ENCODE results near the gene CBX8. TPM values are rescaled to one million over a fixed set of nuclear protein-coding genes. Genes with fewer than 3 reads are reported as not detected.

Gene CBX8
- total and polyA plus RNA-seq, 2 of the 13 experiments (the other 11 are each of a cell fraction or from before 2014, with no cell fraction given), result 0.34 to 12.6 TPM

DNA sequence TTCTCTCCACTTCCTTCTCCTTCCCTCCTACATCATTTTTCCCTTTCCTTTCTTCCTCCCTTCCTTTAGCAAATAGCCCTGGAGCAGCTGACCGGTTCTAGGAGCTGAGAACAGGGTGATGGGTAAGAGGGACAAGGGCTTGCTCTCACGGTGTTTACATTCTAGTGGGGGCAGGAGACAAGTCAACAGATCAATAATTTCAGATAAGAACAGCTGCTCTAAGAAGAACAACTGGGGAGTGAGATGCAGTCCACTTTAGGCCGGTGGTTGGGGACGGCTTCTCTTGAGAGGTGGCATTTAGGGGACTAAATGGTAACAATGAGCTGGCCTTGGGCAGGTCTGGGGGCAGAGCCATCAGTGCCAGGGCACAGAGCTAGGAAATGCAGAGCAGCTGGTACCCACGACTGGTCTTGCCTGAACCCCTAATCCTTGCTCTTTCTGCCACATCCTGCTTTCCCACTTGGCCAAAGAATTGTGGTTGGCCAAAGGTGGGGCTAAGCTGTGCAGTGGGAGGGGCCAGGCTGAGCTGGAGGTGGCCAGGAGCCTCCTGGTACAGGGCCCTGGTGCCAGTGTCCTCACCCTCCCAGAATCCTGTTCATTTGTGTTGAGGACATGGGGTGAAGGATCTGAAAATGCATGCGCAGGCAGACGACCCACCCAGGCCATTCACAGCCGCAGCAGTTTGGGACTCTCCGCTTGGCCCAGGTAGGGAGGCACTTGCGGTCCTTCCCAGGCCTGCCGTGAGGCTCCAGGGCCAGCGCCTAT lies 24.6 kb upstream of the CBX8 start (continued):
- TF ChIP-seq DNMT1 (CRISPR knock-in tag; IDR thresholded peaks at IDR 0.05) (no peak), NONO (IDR thresholded peaks at IDR 0.05) (no peak), NONO (CRISPR knock-in tag; conservative IDR thresholded peaks at IDR 0.05) (peak; percentile 65), ZNF556 (CRISPR knock-in tag; IDR thresholded peaks at IDR 0.05; ENCODE audit: borderline replicate concordance) (no peak; the same call in 1 of the 2 replicates), ZNF383 (CRISPR knock-in tag; IDR thresholded peaks at IDR 0.05; ENCODE audit: borderline replicate concordance) (no peak; the same call in 1 of the 2 replicates), SP5 (CRISPR knock-in tag; IDR thresholded peaks at IDR 0.05; ENCODE audit: borderline replicate concordance, low read depth) (no peak; the same call in 1 of the 2 replicates), RFX5 (IDR thresholded peaks at IDR 0.05; ENCODE audit: low read depth, low read length) (no peak), HMG20A (CRISPR knock-in tag; IDR thresholded peaks at IDR 0.05; ENCODE audit: borderline replicate concordance) (peak; percentile 90), ZNF598 (CRISPR knock-in tag; IDR thresholded peaks at IDR 0.05; ENCODE audit: borderline replicate concordance) (no peak), HHEX (CRISPR knock-in tag; IDR thresholded peaks at IDR 0.05) (peak; percentile 74), HOXA9 (CRISPR knock-in tag; IDR thresholded peaks at IDR 0.05; ENCODE audit: borderline replicate concordance) (no peak), DPF2 (CRISPR knock-in tag; IDR thresholded peaks at IDR 0.05; ENCODE audit: borderline replicate concordance, low read depth) (peak; percentile 98), BHLHE40 (IDR thresholded peaks at IDR 0.05; ENCODE audit: low read length) (no peak), RBAK (CRISPR knock-in tag; IDR thresholded peaks at IDR 0.05) (no peak), CBX2 (IDR thresholded peaks at IDR 0.05; ENCODE audit: low read depth, low read length) (no peak), CBX2 (CRISPR knock-in tag; IDR thresholded peaks at IDR 0.05; ENCODE audit: low read depth) (no peak), ZNF644 (CRISPR knock-in tag; IDR thresholded peaks at IDR 0.05; ENCODE audit: low read depth) (peak; percentile 54; the same call in 1 of the 2 replicates), NFE2 (CRISPR knock-in tag; IDR thresholded peaks at IDR 0.05) (no peak), TEAD2 (CRISPR knock-in tag; IDR thresholded peaks at IDR 0.05) (no peak), NFIC (IDR thresholded peaks at IDR 0.05; ENCODE audit: low read length) (peak; percentile 87)
- TF ChIP-seq, protein P1, sequence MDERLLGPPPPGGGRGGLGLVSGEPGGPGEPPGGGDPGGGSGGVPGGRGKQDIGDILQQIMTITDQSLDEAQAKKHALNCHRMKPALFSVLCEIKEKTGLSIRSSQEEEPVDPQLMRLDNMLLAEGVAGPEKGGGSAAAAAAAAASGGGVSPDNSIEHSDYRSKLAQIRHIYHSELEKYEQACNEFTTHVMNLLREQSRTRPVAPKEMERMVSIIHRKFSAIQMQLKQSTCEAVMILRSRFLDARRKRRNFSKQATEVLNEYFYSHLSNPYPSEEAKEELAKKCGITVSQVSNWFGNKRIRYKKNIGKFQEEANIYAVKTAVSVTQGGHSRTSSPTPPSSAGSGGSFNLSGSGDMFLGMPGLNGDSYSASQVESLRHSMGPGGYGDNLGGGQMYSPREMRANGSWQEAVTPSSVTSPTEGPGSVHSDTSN (CRISPR knock-in tag; IDR thresholded peaks at IDR 0.05), result no peak; the same call in 1 of the 2 replicates
- TF ChIP-seq, protein P2, sequence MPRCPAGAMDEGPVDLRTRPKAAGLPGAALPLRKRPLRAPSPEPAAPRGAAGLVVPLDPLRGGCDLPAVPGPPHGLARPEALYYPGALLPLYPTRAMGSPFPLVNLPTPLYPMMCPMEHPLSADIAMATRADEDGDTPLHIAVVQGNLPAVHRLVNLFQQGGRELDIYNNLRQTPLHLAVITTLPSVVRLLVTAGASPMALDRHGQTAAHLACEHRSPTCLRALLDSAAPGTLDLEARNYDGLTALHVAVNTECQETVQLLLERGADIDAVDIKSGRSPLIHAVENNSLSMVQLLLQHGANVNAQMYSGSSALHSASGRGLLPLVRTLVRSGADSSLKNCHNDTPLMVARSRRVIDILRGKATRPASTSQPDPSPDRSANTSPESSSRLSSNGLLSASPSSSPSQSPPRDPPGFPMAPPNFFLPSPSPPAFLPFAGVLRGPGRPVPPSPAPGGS (CRISPR knock-in tag; IDR thresholded peaks at IDR 0.05), result no peak; the same call in 1 of the 2 replicates
- TF ChIP-seq, protein P3, sequence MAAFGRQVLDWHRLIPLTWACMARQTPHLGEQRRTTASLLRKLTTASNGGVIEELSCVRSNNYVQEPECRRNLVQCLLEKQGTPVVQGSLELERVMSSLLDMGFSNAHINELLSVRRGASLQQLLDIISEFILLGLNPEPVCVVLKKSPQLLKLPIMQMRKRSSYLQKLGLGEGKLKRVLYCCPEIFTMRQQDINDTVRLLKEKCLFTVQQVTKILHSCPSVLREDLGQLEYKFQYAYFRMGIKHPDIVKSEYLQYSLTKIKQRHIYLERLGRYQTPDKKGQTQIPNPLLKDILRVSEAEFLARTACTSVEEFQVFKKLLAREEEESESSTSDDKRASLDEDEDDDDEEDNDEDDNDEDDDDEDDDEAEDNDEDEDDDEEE (CRISPR knock-in tag; IDR thresholded peaks at IDR 0.05), result peak; percentile 61; the same call in 1 of the 2 replicates
- TF ChIP-seq, protein P4, sequence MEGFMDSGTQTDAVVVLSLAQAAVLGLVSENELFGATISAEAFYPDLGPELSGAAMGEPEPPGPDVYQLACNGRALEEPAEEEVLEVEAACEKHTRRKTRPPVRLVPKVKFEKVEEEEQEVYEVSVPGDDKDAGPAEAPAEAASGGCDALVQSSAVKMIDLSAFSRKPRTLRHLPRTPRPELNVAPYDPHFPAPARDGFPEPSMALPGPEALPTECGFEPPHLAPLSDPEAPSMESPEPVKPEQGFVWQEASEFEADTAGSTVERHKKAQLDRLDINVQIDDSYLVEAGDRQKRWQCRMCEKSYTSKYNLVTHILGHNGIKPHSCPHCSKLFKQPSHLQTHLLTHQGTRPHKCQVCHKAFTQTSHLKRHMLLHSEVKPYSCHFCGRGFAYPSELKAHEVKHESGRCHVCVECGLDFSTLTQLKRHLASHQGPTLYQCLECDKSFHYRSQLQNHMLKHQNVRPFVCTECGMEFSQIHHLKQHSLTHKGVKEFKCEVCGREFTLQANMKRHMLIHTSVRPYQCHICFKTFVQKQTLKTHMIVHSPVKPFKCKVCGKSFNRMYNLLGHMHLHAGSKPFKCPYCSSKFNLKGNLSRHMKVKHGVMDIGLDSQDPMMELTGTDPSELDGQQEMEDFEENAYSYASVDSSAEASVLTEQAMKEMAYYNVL (CRISPR knock-in tag; IDR thresholded peaks at IDR 0.05; ENCODE audit: borderline replicate concordance), result peak; percentile 100
- TF ChIP-seq, protein P5, sequence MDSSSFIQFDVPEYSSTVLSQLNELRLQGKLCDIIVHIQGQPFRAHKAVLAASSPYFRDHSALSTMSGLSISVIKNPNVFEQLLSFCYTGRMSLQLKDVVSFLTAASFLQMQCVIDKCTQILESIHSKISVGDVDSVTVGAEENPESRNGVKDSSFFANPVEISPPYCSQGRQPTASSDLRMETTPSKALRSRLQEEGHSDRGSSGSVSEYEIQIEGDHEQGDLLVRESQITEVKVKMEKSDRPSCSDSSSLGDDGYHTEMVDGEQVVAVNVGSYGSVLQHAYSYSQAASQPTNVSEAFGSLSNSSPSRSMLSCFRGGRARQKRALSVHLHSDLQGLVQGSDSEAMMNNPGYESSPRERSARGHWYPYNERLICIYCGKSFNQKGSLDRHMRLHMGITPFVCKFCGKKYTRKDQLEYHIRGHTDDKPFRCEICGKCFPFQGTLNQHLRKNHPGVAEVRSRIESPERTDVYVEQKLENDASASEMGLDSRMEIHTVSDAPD (CRISPR knock-in tag; IDR thresholded peaks at IDR 0.05), result no peak

Measured in HepG2 (cell line).